ENCODE measurements around the gene ITPKA. TPM values are rescaled to one million over a fixed set of nuclear protein-coding genes. Genes with fewer than 3 reads are reported as not detected.

The ITPKA gene
- total and polyA plus RNA-seq, 2 of the 13 experiments (the other 11 are each of a cell fraction or from before 2014, with no cell fraction given): 13.2 to 41.3 TPM

GRCh38 chr15:41530363-41530956 lies 36.8 kb downstream of the ITPKA start (continued):
- TF ChIP-seq ZNF574 (CRISPR knock-in tag; IDR thresholded peaks at IDR 0.05): no peak
- TF ChIP-seq, protein P1, sequence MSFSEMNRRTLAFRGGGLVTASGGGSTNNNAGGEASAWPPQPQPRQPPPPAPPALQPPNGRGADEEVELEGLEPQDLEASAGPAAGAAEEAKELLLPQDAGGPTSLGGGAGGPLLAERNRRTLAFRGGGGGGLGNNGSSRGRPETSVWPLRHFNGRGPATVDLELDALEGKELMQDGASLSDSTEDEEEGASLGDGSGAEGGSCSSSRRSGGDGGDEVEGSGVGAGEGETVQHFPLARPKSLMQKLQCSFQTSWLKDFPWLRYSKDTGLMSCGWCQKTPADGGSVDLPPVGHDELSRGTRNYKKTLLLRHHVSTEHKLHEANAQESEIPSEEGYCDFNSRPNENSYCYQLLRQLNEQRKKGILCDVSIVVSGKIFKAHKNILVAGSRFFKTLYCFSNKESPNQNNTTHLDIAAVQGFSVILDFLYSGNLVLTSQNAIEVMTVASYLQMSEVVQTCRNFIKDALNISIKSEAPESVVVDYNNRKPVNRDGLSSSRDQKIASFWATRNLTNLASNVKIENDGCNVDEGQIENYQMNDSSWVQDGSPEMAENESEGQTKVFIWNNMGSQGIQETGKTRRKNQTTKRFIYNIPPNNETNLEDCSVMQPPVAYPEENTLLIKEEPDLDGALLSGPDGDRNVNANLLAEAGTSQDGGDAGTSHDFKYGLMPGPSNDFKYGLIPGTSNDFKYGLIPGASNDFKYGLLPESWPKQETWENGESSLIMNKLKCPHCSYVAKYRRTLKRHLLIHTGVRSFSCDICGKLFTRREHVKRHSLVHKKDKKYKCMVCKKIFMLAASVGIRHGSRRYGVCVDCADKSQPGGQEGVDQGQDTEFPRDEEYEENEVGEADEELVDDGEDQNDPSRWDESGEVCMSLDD (CRISPR knock-in tag; IDR thresholded peaks at IDR 0.05; ENCODE audit: borderline replicate concordance): no peak
- TF ChIP-seq, protein P2, sequence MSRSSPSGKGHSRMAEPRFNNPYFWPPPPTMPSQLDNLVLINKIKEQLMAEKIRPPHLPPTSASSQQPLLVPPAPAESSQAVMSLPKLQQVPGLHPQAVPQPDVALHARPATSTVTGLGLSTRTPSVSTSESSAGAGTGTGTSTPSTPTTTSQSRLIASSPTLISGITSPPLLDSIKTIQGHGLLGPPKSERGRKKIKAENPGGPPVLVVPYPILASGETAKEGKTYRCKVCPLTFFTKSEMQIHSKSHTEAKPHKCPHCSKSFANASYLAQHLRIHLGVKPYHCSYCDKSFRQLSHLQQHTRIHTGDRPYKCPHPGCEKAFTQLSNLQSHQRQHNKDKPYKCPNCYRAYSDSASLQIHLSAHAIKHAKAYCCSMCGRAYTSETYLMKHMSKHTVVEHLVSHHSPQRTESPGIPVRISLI (CRISPR knock-in tag; IDR thresholded peaks at IDR 0.05; ENCODE audit: borderline replicate concordance): no peak
- TF ChIP-seq ESRRA (CRISPR knock-in tag; IDR thresholded peaks at IDR 0.05; ENCODE audit: low read depth): no peak
- no peak for TF ChIP-seq ZNF792 (CRISPR knock-in tag; IDR thresholded peaks at IDR 0.05)

DNA sequence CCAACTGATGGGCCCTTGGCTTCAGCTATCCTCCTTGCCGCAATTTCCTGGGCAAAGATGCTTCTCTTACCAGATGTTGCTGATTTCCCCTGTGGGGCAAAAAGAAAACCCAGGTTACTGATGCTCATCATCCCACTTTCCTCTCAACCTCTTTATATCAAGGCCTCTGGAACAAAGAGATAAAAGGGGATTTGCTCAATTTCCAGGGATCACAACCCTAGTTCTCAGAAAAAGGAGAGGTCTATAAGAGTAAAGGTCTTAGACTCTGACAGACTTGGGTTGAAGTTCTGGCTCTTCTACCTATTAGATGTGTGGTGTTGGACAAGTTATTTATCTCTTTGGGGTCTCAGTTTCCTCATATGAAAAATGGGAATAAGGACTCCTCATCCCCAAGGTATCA lies 41.9 kb downstream of the ITPKA start:
- no peak overlapping the region for H2AFZ ChIP-seq (ENCODE audit: low read length)
- ATAC-seq: no peak
- TF ChIP-seq ZSCAN25 (CRISPR knock-in tag; IDR thresholded peaks at IDR 0.05) (no peak), ZNF740 (CRISPR knock-in tag; IDR thresholded peaks at IDR 0.05) (no peak), MEIS1 (CRISPR knock-in tag; IDR thresholded peaks at IDR 0.05; ENCODE audit: borderline replicate concordance) (no peak), ZNF605 (CRISPR knock-in tag; IDR thresholded peaks at IDR 0.05) (no peak), RBAK (CRISPR knock-in tag; IDR thresholded peaks at IDR 0.05) (no peak), ZNF354B (CRISPR knock-in tag; IDR thresholded peaks at IDR 0.05) (no peak), CENPBD1 (CRISPR knock-in tag; IDR thresholded peaks at IDR 0.05; ENCODE audit: borderline replicate concordance, low read depth) (no peak), HHEX (CRISPR knock-in tag; IDR thresholded peaks at IDR 0.05) (no peak), KLF12 (CRISPR knock-in tag; IDR thresholded peaks at IDR 0.05; ENCODE audit: borderline replicate concordance) (no peak)

More for the DNA sequence above, 41.9 kb downstream of the ITPKA start:
- H3K4me2 ChIP-seq (ENCODE audit: low read depth, low read length): no peak overlapping the region
- peaks cover 20 to 45% of the 10 kb centered on the region in 2 experiments for H3K36me3 ChIP-seq (replicated peaks in 1 of 2; ENCODE audit: control insufficient read depth in 1 of 2, insufficient read depth in 2 of 2, low read length in 2 of 2)
- no peaks in the 10 kb centered on the region for H3K27me3 ChIP-seq (ENCODE audit: control insufficient read depth in 1 of 2, insufficient read depth in 2 of 2, low read length in 2 of 2)
- intact Hi-C loops (cut with micrococcal nuclease; ENCODE audit: unreplicated experiment): no loop called here
- no peak overlapping the region for H3K27ac ChIP-seq (ENCODE audit: extremely low read length, insufficient read depth, low read length)
- CTCF ChIA-PET (ENCODE audit: low intra/inter-chr PET ratio, low total read pairs): no interaction called here
- FAIRE-seq: no peak
- H3K9ac ChIP-seq (ENCODE audit: insufficient read depth, low read depth, low read length): no peak overlapping the region
- no peak overlapping the region for H3K4me3 ChIP-seq (replicated peaks in 1 of 3; ENCODE audit: insufficient read depth in 1 of 3, low read depth in 2 of 3, low read length in 3 of 3)
- 100% methylated on average over 1 of the region's 1 CpG for WGBS (ENCODE audit: low lambda C conversion rate)
- in situ Hi-C loops (cut with HindIII; ENCODE audit: extremely low pct_ligation_motif_present, low pct_unique_long_range_greater_than_20kb): no loop called here
- H4K20me1 ChIP-seq (ENCODE audit: insufficient read depth, low read length): no peaks in the 10 kb centered on the region
- no peaks in the 10 kb centered on the region for H3K9me3 ChIP-seq (ENCODE audit: low read length)
- POLR2A ChIA-PET: no interaction called here
- DNase-seq (ENCODE audit: low spot score): no peak
- BruUV-seq (replicated peaks): TSS peak; percentile 33
- no peaks in the 10 kb centered on the region for H3K79me2 ChIP-seq (ENCODE audit: insufficient read depth, low read length)
- H3K4me1 ChIP-seq (ENCODE audit: insufficient read depth, low read length): no peaks in the 10 kb centered on the region
